Astrocyte of the spinal cord (primary cell): Measurements from ENCODE around the gene GRIK5.

Experiments
- DNase-seq: peaks from one replicate; pipeline ENCODE4 v3.0.0; 2011; ENCODE audit warnings: low read depth, low spot score
- H3K4me3 ChIP-seq: 2 replicates; pipeline ENCODE4 v1.5.1; 2011; ENCODE audit warnings: low read depth, mild to moderate bottlenecking, low read length, moderate library complexity
- in situ Hi-C: cut with HindIII; loops from 2 replicates; pipeline ENCODE4 v1.10.0; 2017; ENCODE audit warnings: low sequenced_read_pairs
- TF ChIP-seq, protein P1 (sequence below): IDR thresholded peaks from 2 replicates; pipeline ENCODE4 v1.5.1; 2012; ENCODE audit warnings: low read depth, mild to moderate bottlenecking, low read length, inconsistent platforms

Gene GRIK5

DNA sequence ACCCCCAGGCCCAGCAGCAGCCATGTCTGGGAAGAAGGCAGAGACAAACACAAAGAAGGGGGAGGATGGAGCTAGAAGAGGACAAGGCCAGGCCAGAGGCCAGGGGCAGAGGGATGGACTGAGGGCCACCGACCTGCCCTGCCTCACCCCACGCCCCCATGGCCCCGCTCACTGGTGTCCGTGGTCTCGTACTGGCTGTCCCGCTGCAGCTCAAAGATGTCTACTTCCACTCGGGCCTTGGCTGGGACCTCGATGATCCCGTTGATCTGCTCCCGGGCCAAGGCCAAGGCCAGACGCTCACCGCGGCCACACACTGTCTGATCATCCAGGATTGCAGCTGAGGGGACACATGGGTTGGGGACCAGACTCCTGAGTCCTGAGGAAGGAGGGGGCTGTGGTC lies 5.0 kb downstream of the GRIK5 start:
- in situ Hi-C loops: no loop called here
- TF ChIP-seq, protein P1, sequence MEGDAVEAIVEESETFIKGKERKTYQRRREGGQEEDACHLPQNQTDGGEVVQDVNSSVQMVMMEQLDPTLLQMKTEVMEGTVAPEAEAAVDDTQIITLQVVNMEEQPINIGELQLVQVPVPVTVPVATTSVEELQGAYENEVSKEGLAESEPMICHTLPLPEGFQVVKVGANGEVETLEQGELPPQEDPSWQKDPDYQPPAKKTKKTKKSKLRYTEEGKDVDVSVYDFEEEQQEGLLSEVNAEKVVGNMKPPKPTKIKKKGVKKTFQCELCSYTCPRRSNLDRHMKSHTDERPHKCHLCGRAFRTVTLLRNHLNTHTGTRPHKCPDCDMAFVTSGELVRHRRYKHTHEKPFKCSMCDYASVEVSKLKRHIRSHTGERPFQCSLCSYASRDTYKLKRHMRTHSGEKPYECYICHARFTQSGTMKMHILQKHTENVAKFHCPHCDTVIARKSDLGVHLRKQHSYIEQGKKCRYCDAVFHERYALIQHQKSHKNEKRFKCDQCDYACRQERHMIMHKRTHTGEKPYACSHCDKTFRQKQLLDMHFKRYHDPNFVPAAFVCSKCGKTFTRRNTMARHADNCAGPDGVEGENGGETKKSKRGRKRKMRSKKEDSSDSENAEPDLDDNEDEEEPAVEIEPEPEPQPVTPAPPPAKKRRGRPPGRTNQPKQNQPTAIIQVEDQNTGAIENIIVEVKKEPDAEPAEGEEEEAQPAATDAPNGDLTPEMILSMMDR: no peak
- DNase-seq: no peak
- no peak overlapping the region for H3K4me3 ChIP-seq

DNA sequence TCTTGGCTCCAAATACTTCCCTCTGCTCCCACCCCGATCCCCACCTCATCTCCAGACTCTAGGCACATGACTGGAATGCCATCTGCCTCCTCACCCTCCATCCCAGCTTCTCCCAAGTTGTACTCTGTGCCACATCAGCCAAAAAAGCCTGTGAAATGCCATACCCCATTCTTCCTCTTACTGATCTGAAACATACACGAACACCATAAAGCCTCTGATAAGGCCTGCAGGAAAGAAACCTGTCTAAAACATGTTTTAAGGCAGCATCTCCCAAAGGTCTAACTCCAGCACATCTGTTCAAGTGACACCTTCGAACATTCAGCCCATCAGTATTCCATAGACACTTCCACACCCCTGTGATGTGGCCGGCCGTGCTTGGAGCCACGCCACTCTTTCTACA lies 5.6 kb downstream of the GRIK5 start:
- TF ChIP-seq, protein P1: no peak

DNA sequence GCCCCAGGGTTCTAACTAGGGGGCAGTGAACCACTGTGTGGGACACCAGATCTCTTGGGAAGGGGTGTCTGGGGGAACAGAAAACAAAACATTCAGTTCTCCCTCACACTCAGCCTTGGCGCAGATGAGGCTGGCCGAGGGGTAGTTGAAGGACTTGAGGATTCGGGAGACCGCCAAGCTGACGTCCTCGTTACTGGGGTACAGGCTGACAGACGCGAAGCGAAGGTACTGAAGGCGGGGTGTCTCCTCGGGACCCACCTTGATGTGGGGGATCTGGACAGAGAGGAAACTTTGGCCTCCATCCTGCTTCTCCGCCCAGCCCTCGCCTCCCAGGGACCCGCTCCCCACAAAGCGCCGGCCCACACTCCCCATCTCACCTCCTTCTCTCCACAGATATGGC lies 7.6 kb downstream of the GRIK5 start:
- no peak overlapping the region for H3K4me3 ChIP-seq
- in situ Hi-C loops: no loop called here
- DNase-seq: no peak
- TF ChIP-seq, protein P1: no peak

More for the DNA sequence above, 5.6 kb downstream of the GRIK5 start:
- DNase-seq: no peak
- in situ Hi-C loops: no loop called here
- H3K4me3 ChIP-seq: no peak overlapping the region

DNA sequence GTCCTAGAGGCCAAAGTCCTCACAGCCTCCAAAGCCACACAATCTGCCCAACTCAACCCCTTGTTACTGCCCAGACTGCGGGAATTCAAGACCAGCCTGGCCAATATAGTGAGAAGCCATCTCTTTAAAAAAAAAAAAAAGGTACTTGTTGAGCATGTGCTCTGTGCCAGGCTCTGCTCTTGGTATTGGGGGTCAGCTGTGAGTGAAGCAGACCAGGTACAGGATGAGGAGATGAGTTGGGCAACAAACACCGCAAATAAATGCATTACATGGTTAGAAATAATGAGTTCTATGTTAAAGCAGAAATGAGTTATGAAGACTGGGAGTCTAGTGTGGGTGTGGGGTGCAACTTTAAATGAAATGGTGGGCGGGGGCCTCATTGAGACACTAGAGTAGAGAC lies 9.9 kb downstream of the GRIK5 start:
- H3K4me3 ChIP-seq: no peak overlapping the region
- in situ Hi-C loops: no loop called here
- DNase-seq: no peak
- TF ChIP-seq, protein P1: no peak

DNA sequence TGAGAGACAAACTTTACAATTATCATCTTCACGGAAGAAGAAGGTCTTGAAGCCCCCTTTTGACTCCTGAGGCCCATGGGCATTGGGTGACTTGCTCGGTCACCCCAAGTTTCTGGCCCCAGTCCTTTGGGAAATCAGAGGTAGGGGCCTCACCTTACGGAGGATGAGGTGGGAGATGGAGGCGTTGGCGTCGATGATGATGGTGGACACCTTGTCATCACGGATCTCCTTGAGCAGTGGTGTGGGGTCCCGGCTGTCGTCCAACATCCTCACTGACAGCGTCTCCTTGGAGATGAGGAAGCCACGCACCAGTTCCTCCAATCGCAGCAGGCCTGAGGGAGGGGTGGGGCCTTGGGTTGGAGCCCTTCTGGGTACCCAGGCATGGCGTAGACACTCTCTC lies 10.8 kb downstream of the GRIK5 start:
- in situ Hi-C loops: no loop called here
- TF ChIP-seq, protein P1: no peak
- no peak overlapping the region for H3K4me3 ChIP-seq
- no peak for DNase-seq

DNA sequence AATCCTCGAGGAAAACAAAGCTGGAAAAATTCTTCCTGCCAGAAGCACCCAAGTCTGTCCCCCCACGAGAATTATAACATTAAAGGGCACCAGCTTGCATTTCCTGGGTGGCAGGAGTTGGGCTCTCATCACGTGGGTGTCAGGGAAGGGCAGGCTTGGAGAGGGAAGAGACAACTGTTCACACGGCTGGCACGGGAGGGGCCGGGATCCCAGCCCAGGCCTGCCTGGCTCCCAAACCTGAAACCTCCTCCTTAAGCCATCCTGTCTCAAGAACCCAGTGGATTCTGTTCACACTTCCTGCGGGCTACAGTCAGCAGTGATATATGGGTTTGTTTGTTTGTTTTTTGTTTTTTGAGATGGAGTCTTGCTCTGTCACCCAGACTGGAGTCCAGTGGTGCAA lies 12.2 kb downstream of the GRIK5 start:
- in situ Hi-C loops: no loop called here
- no peak overlapping the region for H3K4me3 ChIP-seq
- no peak for DNase-seq
- TF ChIP-seq, protein P1: no peak

DNA sequence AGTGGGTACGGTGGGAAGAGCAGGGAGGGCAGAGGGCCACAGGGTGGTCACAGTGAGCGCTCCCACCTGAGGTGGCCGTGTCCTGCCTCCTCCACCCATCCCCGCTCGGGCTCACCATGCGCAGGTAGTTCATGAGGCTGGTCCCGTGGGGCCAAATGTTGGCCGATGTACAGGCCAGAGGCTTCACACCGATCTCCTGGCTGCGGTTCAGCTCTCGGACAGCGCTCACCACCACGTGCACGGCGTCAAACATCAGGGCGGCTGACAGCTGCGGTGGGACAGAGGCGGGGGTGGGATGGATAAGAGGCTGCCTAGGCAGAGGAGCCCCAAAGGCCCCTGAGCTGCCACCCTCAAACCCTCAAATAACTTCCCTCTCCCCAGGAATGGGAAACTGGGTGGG lies 15.8 kb downstream of the GRIK5 start:
- no peak overlapping the region for H3K4me3 ChIP-seq
- DNase-seq: no peak
- TF ChIP-seq, protein P1: no peak
- in situ Hi-C loops: no loop called here
